ENCODE data around the gene FAM120B.

GRCh38 chr6:170294298-170294730 lies 12.2 kb upstream of the FAM120B start:
- TF ChIP-seq CTCF (IDR thresholded peaks at IDR 0.05; ENCODE audit: low read depth, low read length, poor library complexity, severe bottlenecking) (no peak), EZH2phosphoT487 (IDR thresholded peaks at IDR 0.05; ENCODE audit: borderline replicate concordance, low read length) (peak; percentile 22; the same call in 1 of the 2 replicates)
